DMS153 treated with DMSO at 0.1 percent for 48 hours (cell line): ENCODE data around the gene DSTN.

Experiments used
- DNase-seq: peaks from one replicate; lab custom pipeline; 2025; ENCODE audit not compliant: unreplicated experiment; lab: John Stamatoyannopoulos, UW

The DSTN gene

GRCh38 chr20:17611540-17612286 is 41.8 kb downstream of the DSTN start:
- no peak for DNase-seq

- no peak for DNase-seq
These were observed 42.6 kb downstream of the DSTN start for GRCh38 chr20:17612287-17612991.

DNA sequence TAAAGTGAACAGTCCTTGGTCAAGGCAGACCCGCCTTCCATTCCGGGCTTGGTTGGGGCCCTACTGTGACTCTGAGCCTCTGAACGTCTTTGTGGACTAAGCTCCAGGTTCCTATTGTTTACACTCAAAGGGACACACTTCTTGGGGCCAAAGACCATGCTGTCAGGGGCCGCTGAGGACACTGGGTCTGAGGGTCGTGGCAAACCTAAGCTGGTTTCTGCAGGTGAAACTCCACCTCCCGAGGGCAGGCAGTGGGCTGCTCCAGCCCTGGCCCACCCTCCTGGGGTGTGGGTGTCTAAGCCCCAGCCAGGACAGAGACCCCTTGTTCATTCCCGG is 43.1 kb downstream of the DSTN start:
- no peak for DNase-seq

- DNase-seq, result no peak
These were observed 43.7 kb downstream of the DSTN start for GRCh38 chr20:17613328-17614175.

- no peak for DNase-seq
These were observed 44.4 kb downstream of the DSTN start for GRCh38 chr20:17614176-17614811.

DNA sequence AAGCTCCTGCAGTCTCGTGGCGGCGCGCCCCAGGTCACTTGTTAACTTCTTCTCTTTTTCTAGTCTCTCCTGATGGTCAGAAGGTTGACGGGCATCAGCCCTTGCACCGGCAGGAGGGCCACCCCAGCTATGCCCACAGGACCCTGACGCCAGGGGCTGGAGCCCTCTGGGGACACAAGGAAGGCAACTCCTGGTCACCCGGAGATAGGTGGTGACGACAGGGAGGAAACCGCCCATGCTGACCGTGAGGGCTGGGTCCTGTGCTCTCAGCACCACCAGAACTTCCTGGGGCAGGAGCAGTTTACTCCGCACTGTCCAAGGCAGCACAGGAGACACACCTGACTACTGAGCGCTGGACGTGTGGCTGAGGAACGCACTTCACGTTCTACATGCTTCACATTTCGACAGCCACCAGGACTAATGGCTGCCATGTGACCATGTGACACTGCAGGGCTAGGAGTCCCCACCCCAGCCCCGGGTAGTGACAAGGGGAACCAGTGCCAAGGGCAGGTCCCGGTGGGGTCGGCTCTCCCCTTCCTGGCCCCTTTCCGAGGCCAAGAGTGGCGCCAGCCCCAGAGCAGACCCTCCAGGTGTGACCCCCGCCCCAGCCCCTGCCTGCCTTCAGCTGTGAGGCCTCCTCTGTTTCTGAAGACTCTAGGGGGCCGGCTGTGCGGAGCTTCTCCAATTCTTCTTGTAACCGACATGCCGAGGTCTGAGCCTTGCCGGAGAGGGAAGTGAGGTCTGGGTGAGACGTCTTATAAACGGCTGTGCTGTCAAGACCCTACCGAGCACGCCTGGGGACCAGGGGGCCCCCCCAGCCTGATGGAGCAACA is 45.2 kb downstream of the DSTN start:
- no peak for DNase-seq

DNA sequence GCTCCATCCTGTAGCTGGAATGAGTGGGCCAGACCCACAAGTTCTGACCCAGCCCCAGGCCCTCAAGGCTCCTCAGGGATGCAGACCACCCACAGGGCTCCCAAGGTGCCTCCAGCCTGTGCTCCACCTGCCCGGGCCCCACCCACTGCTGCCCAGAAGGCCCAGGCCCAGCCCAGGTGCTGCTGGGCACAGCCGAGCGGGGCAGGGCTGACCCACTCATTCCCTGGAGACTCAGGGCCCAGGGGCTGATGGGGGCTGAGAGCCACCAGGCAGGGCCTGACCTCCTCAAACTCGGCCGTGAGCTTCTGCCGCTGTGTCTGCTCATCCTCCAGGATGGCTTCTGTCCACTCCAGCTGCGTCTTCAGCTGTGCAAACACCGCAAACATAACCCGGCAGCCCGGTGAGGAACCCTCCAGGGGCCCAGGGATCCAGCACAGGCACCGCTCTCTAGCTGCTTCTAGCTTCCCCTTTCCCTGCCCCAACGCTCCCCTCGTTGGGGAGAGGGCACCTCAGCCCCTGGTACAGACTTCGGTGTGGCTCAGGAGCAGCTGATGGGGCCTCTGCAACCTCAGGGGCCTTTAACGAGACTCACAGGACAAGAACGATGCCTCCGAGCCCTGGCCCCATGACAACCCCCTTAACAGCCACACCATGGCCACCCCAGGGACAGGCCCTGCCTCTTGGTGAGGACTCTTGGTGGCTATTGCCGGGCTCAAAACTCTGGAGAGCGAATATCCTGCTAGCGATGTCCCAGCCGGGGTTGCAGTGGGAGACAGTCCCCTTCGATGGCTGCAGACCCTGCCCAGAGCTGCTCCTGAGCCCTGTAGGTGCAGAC is 46.0 kb downstream of the DSTN start:
- no peak for DNase-seq

- DNase-seq, result no peak
These were observed 46.8 kb downstream of the DSTN start for GRCh38 chr20:17616480-17617211.

DNA sequence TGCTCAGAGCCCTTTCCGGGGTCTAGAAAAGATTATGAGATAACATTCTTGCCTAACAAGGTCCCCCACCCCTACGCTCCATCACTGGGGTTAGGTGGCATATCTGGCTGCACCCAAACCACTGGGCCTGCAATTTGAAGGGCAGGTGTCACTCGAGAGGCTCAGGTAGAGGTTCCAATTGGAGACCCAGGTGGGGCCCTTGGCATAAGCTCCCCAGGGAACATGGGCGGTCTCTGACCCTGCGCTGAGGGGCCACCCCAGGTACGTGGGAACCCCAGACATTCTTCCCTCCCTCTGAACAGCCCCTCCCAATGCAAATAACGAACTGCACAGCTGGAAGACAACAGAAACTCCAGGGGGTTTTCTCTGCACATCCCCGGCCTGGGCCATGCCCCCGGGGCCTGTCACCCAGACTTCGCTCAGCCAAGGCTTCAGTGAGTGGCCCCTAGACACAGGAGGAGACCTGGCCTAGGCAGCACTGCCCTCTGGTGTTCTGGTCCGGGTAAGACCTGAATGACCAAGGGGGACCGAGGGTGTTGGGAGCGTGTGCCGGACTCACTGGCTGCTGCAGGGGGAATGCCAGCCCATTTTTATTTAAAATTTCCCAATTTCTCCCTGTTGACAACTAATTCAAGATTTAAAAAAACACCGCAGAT is 47.5 kb downstream of the DSTN start:
- DNase-seq, result no peak

DNA sequence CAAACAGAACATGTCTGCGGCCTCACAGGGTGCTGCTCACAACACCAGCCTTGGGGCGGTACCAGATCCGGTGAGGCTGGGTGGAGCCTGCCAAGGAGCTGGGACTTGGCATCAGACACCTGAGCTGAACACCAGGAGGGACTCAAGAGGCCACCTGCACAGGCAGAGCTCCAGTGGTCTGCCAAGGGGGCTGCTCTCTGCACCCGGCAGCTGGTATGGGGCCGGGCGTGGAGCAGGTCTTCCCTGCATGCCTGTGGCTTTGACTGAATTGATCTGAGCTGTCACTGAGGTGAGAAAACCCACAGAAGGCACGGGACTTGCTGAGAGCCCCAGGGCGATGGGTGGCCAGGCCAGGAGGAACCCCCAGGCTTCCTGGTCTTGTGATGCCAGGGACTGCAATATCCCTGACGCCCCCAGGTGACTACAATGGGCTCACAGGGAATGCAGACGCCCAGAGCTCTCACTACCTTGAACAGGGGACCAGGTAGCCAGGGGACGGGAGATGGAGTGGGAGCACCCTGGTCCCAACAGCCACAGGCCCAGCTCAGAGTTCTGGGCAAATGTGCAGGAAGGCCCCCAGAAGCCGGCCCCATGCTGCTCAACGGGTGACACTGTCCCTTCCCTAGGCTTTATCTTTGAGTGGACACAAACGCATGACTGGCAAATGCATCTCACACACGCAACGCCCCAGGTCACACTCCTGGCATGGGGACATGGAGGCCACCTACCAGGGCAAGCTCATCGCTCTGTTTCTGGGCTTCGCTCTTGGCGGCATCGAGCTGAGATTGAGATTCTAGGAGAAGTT is 48.2 kb downstream of the DSTN start:
- no peak for DNase-seq

- DNase-seq, result no peak
These were observed 48.8 kb downstream of the DSTN start for GRCh38 chr20:17618673-17619013.

GRCh38 chr20:17619351-17620093 is 49.6 kb downstream of the DSTN start:
- no peak for DNase-seq

DNA sequence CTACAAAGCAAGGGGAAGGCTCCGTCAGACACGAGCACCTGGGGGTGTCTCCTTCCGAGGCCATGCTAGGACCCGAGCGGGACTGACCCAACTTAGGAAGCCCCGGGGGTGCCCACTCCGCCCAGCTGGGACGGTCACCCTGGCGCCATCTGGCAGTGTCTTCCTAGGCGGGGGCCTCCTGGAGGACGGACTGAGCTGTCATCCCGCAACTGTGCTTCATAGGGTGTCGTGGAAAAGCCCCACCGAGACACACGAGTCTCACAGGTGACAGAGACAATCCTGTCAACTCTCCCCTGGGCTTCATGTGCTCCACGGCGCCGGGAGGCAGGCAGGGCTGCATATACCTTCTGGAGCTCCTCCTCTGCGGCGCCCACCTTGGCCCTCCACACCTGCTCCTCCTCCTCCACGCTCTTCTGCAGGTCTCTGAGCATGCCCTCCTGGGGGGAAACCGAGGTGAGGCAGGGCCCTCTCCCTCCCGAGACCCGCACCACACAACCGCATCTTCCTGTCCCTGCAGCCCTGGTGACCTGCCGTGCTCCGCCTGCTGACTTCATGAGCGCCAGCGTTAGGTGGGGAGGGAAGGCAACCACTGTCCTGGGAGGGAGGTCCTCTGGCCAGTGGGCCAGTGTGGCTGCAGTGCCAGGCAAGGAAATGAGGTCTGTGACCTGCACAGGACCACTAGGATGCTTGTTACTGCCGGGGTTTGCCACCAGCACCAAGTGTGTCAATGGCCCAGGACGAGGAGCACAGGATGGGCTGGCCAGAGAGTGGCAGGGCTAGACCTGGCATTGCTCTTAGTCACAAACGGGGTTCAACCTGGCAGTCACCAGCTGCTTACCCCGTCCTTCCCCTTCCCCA is 50.7 kb downstream of the DSTN start:
- no peak for DNase-seq

GRCh38 chr20:17621229-17621968 is 51.5 kb downstream of the DSTN start:
- no peak for DNase-seq

DNA sequence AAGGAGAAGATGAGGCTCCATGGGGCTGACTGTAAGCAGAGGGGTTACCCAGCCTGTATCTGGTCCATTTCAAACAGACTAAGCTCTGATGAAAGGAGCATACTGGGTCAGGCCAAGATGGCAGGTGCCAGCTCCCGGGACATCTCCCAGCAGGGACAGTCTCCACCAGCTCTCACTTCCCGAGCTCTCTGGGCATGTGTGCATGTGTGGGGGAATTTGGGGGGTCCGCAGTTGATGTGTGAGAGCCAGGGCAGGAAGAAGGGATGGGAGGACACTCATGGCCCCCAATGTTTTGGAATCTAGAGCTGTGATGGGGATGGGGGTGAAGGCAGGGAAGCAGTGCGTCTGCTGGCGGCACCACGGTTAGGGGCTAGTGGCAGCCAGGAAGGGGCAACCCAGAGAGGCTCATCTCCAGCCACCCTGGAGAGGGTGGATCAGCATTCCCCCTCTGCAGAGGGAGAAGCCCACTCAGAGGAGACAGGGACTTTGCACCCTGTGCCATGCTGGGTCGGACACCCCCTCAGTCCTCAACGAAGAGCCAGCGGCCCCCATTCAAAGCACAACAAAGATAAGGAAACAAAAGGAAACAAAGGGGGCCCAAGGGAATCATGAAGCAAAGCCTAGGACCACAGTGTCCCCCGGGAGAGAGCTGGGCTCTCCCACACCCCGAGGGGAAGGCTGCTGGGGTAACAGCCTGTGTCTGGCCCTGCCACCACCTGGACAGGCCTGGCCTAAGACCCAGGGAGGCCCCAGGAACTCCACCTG is 52.4 kb downstream of the DSTN start:
- no peak for DNase-seq
